ENCODE data around the gene TSPYL1. TPM values are rescaled to one million over a fixed set of nuclear protein-coding genes. Genes with fewer than 3 reads are reported as not detected.
A peak's percentile ranks its signal among the peaks of the same experiment; 100 is the strongest.

TSPYL1 gene
- total and polyA plus RNA-seq, 2 of the 8 experiments (the other 6 are each of a cell fraction or from before 2014, with no cell fraction given): 33.2 to 79.1 TPM

DNA sequence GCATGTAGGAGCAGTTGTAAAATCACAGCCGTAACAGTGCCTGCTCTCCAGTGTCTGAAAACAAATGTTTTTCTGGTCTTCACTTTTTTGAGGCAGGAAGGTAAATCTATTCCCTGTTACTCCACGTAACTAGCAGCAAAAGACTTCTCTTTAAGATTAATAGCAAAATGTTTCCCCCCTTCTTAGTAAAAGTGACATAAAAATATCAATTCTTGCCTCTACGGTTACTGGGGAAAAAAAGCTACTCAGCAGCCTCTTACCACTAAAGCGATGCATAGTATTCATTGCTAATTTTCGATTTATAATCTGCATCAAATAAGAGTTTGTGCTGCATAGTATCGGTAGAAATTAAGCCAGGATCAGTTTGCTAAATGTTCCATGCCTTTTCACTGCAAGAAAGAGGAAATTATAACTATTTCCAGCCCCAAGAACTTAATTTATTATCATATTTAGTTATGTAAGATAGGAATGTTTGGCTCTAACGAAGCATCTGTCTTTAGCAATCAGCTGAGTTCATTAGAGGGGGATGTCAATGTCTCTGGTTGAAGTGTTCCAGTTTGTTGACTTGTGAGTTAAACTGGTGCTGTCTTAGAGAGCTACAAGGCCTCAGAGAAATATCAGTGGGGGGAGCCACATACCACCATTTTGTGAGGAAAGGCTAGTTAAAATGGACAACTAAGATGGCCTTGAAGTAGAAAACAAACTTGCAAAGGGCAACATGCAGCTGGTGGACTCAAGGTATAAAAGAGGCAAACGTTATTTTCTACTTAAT lies 617 bp upstream of the TSPYL1 start:
- Histone ChIP-seq H2AFZ (ENCODE audit: low read length) (peak overlapping the region; percentile 69), H3K4ac (replicated peaks; ENCODE audit: insufficient read length, low read depth, low read length) (no peak overlapping the region), H3K36me3 (ENCODE audit: control insufficient read depth in 2 of 4, insufficient read depth in 4 of 4, low read length in 3 of 4) (peaks cover 2 to 12% (median 4%) of the 10 kb centered on the region in 4 experiments; a peak in 3 of 8 replicates), H4K5ac (ENCODE audit: insufficient read length, low read depth, low read length) (no peak overlapping the region), H2AK5ac (ENCODE audit: low read depth, low read length) (no peak overlapping the region), H3K23ac (ENCODE audit: insufficient read length) (no peak overlapping the region), H3K23me2 (ENCODE audit: low read depth, low read length) (peaks cover 6% of the 10 kb centered on the region), H3K27ac (ENCODE audit: low read depth, low read length) (peak overlapping the region; percentile 82), H3K9me3 (ENCODE audit: insufficient read depth in 2 of 2, low read depth in 1 of 2, low read length in 1 of 2) (no peaks in the 10 kb centered on the region), H2BK5ac (ENCODE audit: low read depth, low read length) (peak overlapping the region; percentile 48), H3K79me2 (ENCODE audit: control insufficient read depth in 1 of 2, insufficient read depth in 2 of 2, low read length in 2 of 2) (peaks cover 10 to 38% of the 10 kb centered on the region in 2 experiments), H3K4me2 (ENCODE audit: insufficient read depth in 1 of 2, low read depth in 2 of 2, low read length in 2 of 2) (peak overlapping the region; percentile 82 to 98), H3K56ac (replicated peaks; ENCODE audit: insufficient read length, low read depth, low read length) (no peak overlapping the region), H3K9ac (replicated peaks in 1 of 4; ENCODE audit: extremely low read depth in 1 of 4, low read depth in 3 of 4, low read length in 3 of 4) (peak overlapping the region; percentile 85 to 100 (median 98)), H3K79me1 (ENCODE audit: low read depth, low read length) (peaks cover 6% of the 10 kb centered on the region), H3K4me1 (replicated peaks in 1 of 4; ENCODE audit: control insufficient read depth in 3 of 4, insufficient read depth in 4 of 4, low read length in 3 of 4) (peaks cover 3 to 14% (median 10%) of the 10 kb centered on the region in 4 experiments; a peak in 5 of 7 replicates), H4K20me1 (replicated peaks in 1 of 2; ENCODE audit: control insufficient read depth in 1 of 2, insufficient read depth in 2 of 2, low read length in 2 of 2) (peaks cover 10 to 14% of the 10 kb centered on the region in 2 experiments), H3K27me3 (replicated peaks in 1 of 4; ENCODE audit: control insufficient read depth in 3 of 4, extremely low read depth in 1 of 4, insufficient read depth in 3 of 4, low read length in 3 of 4) (no peaks in the 10 kb centered on the region), H2BK20ac (ENCODE audit: low read length) (no peak overlapping the region), H4K8ac (ENCODE audit: extremely low read depth, insufficient read depth, low read length) (no peak overlapping the region), H3K4me3 (ENCODE audit: extremely low read depth in 1 of 4, insufficient read depth in 2 of 4, low read depth in 3 of 4, low read length in 4 of 4) (peak overlapping the region; percentile 89 to 100 (median 92)), H2BK15ac (ENCODE audit: low read length) (no peak overlapping the region), H3K14ac (ENCODE audit: insufficient read length) (no peak overlapping the region), H3K18ac (ENCODE audit: extremely low read depth, low read length) (no peak overlapping the region), H2BK120ac (replicated peaks; ENCODE audit: low read depth, low read length) (no peak overlapping the region), H2BK12ac (ENCODE audit: low read depth, low read length) (peak overlapping the region; percentile 54; the same call in 1 of the 2 replicates), H4K91ac (replicated peaks; ENCODE audit: insufficient read length, low read length) (no peak overlapping the region)
- FAIRE-seq (no peak), DNase-seq (ENCODE audit: low read depth in 1 of 2, low spot score in 2 of 2) (no peak)
- 38% methylated on average over 8 of the region's 8 CpGs; no CpG with 5 or more reads in 1 of the 2 experiments for WGBS, 2 experiments (ENCODE audit: extremely low coverage in 1 of 2, insufficient coverage in 1 of 2, insufficient read length in 1 of 2, insufficient replicate concordance in 2 of 2, low coverage in 1 of 2, low lambda C conversion rate in 2 of 2, missing lambda C conversion rate in 1 of 2)
- TF ChIP-seq POU5F1 (IDR thresholded peaks at IDR 0.05; ENCODE audit: low read depth, low read length) (no peak), RXRA (IDR thresholded peaks at IDR 0.05; ENCODE audit: insufficient read depth, low read depth, low read length) (no peak), YY1 (IDR thresholded peaks at IDR 0.05; ENCODE audit: low read depth, low read length) (peak; percentile 80), PHF8 (conservative IDR thresholded peaks at IDR 0.05; ENCODE audit: low read depth, low read length) (no peak)
- ChIA-PET CTCF (ENCODE audit: partially characterized antibody) (interaction anchor here (0.7 to 5.3 kb wide), 10 partner anchors 8 to 290 kb away, joined by 3 to 32 read pairs (median 4); no protein-coding TSS in a partner anchor), POLR2A (ENCODE audit: partially characterized antibody) (interaction anchor here (0.6 to 4.5 kb wide), 33 partner anchors 8 to 606 kb away, joined by 3 to 37 read pairs (median 4); partner anchors contain the start of genes DSE, RSPH4A, RWDD1 and TSPYL4)

Measured in H1 (cell line).